G401 (cell line): ENCODE data around the gene PCDHGB3. TPM values are rescaled to one million over a fixed set of nuclear protein-coding genes. Genes with fewer than 3 reads are reported as not detected.
"Not testable (repeated sequence)": the region's sequence is repeated elsewhere in the genome, so short reads cannot be mapped to it uniquely, and the experiment has no call there.

Experiments used
- DNase-seq: peaks from one replicate; pipeline ENCODE4 v3.0.0-alpha.2; 2015; ENCODE audit warnings: low spot score
- in situ Hi-C: cut with HindIII; loops from 2 replicates; pipeline ENCODE4 v1.10.0; 2016; ENCODE audit warnings: low sequenced_read_pairs, mixed read lengths
- total RNA-seq: library from RNA; depleted of rRNA; stranded (reverse); fragments of >200 nt; shearing (Covaris generic); gene quantifications from 2 replicates; pipeline ENCODE4 v1.2.3, GENCODE V29; 2014; rRNA removed

The PCDHGB3 gene
- not detected in 2 replicates for total RNA-seq

DNA sequence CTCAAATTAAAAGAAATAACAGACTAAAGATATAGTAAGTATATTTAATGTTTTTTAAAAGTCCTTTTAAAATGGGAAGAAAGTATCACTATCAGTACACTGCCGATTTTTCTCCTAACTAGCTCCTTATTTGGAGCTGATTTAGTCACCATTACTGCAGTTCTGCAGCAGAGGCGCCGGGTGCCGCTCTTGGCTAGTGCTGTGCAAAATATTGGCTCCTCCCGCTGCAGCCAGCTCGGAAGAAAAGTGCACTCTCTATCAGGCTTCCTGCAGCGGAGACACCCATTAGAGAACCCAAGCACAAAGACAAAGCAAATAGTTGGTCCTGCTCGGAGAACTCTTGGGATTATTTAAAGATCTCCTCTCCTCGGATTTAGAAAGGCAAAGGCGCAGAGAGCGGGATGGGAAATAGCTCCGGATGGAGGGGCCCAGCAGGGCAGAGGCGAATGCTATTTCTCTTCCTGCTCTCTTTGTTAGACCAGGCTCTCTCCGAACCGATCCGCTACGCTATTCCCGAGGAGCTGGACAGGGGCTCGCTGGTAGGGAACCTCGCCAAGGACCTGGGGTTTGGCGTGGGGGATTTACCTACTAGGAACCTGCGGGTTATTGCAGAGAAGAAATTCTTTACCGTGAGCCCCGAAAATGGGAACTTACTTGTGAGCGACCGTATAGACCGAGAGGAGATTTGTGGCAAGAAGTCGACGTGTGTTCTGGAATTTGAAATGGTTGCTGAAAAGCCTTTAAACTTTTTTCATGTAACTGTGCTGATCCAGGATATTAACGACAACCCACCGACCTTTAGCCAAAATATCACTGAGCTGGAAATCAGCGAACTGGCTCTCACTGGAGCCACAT is at the start of gene PCDHGB3:
Gene PCDHGB3 (plus strand): TSS at position 249 of the 855 bp plus-strand sequence. CDS start 153 bp downstream, at position 402.
- in situ Hi-C loops = no loop called here
- no peak for DNase-seq

DNA sequence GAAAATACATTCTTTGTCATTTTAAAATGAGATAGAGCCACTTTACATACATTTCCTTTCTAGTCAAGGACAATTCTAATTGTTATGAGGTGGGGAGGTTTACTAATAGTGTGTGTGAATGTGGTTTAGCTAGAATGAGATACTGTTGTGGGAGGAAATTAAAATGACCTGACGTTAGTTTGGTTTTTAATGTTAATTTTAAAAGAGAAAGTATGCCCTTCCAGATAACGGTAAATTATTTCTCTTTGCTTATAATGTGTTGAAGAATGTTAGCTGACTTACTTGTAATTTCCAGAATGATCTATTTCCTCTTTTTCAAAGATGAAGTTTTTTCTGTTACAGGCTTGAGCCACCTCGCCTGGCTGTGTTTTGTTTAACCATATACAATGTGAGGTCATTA is 47.8 kb upstream of the PCDHGB3 start:
- in situ Hi-C loops = no loop called here
- DNase-seq = no peak

DNA sequence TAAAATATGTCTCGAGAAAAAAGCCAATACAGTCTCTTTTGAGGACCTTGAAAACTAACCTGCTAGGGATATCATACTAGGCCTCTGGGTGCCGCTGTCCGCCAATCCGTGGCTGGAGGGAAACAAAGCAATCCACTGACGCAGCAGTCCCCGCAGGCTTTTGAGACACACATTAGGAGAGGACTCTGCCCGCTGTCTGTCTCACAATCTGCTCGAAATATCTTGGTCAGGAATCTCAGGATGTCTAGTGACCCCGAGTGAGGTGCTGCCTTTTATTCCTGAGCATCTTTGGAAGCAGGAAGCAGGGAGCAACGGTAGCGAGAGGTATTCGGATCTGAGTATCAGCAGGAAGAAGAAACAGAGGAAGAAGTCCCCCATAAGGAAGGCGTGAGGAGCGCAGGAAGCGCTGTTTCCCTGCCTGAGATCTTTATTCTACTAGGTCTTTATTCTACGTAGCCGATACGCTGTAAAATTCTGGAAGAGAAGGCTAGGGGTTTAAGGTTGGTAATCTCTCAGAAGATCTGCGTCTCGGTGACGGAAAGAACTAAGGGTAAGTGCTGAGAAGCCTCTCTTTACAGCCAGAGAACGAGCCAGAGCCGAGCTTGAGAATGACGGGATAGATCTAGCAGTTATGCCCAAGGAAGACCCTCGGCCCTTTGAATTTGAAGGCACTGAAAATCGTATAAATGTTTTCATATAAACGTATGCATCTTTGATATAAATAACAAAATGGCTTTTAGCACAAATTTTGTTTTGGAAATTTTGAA is 43.8 kb upstream of the PCDHGB3 start:
- DNase-seq = peak; percentile 85
- in situ Hi-C loops = no loop called here

DNA sequence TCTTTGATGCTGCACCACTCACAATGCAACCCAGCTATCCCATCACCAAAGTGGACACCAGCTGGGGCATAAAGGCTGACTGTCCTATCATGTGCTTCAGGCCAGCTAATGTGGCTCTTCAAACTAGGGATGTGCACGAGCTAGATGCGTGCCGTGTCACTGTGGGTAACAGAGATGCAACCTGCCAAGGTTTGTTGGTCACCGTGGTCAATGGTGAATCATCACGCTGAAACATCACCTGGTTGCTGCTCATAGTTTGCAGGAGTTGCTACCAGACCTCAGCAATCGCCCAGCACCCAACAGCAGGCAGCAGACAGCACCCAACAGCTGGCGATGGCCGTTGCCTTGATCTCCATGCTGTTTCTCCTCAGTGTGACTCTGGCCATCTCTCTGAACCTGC is 41.8 kb upstream of the PCDHGB3 start:
- in situ Hi-C loops = no loop called here
- no peak for DNase-seq

DNA sequence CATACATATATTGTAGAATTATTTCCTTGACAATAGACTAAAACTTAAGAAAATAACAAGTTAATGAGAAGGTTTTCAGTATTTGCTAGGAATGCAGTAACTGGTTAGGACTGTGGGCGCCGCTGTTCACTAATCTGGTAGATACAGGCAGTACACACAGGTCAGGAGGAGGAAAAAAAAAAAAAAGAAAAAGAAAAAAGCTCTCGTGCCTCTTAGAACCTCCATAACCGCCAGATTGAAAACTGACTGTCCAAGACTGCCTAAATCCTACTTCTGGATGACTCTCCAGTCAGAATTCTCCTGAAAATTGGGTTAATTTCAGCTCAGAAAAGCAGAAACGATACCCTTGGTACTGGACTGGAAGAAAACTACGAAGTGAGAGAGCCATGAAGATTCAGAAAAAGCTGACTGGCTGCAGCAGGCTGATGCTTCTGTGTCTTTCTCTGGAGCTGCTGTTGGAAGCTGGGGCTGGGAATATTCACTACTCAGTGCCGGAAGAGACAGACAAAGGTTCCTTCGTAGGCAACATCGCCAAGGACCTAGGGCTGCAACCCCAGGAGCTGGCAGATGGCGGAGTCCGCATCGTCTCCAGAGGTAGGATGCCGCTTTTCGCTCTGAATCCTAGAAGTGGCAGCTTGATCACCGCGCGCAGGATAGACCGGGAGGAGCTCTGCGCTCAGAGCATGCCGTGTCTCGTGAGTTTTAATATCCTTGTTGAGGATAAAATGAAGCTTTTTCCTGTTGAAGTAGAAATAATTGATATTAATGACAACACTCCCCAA is 39.6 kb upstream of the PCDHGB3 start, which contains the start of gene PCDHGA1:
Gene PCDHGA1 (plus strand): TSS at position 216 of the 782 bp plus-strand sequence.
- peak; percentile 14 for DNase-seq
- in situ Hi-C loops = no loop called here

DNA sequence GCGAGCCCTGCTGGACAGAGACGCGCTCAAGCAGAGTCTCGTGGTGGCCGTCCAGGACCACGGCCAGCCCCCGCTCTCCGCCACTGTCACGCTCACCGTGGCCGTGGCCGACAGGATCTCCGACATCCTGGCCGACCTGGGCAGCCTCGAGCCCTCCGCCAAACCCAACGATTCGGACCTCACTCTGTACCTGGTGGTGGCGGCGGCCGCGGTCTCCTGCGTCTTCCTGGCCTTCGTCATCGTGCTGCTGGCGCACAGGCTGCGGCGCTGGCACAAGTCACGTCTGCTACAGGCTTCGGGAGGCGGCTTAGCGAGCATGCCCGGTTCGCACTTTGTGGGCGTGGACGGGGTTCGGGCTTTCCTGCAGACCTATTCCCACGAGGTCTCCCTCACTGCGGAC is 37.5 kb upstream of the PCDHGB3 start:
- in situ Hi-C loops = not testable (repeated sequence)

DNA sequence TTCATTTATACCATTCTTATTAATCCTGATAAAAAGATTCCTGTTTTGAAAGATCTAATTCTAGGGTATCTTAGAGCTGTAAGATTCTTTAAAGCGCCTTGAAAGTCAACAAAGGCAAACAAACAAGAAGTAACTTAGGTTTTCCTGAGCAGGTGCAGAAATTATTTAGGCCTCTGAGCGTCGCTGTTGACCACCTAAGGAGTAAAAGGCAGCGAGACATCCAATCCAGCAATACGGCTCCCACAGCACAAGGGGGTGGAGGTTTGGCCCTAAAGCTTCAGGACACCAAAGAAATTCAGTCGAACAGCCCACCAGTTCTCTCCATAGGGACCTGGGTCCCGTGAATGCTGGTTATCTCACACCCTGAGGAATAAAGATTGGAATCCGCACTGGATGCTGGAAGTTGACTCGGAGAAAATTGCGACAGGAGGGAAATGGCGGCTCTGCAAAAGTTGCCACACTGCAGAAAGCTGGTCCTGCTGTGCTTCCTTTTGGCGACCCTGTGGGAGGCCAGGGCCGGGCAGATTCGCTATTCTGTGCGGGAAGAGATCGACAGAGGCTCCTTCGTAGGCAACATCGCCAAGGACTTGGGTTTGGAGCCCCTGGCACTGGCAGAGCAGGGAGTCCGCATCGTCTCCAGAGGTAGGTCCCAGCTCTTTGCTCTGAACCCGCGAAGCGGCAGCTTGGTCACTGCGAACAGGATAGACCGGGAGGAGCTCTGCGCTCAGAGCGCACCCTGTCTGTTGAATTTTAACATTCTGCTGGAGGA is 31.3 kb upstream of the PCDHGB3 start, which contains the start of gene PCDHGA2:
Gene PCDHGA2 (plus strand): TSS at position 223 of the 769 bp plus-strand sequence.
- in situ Hi-C loops = no loop called here
- DNase-seq = peak; percentile 24

More for the DNA sequence above, 37.5 kb upstream of the PCDHGB3 start:
- not testable (repeated sequence) for DNase-seq

DNA sequence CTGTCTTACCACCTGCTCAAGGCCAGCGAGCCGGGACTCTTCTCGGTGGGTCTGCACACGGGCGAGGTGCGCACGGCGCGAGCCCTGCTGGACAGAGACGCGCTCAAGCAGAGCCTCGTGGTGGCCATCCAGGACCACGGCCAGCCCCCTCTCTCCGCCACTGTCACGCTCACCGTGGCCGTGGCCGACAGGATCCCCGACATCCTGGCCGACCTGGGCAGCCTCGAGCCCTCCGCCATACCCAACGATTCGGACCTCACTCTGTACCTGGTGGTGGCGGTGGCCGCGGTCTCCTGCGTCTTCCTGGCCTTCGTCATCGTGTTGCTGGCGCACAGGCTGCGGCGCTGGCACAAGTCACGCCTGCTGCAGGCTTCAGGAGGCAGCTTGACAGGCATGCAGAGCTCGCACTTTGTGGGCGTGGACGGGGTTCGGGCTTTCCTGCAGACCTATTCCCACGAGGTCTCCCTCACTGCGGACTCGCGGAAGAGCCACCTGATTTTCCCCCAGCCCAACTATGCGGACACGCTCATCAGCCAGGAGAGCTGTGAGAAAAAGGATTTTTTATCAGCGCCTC is 29.2 kb upstream of the PCDHGB3 start:
- in situ Hi-C loops, DNase-seq: not testable (repeated sequence)

DNA sequence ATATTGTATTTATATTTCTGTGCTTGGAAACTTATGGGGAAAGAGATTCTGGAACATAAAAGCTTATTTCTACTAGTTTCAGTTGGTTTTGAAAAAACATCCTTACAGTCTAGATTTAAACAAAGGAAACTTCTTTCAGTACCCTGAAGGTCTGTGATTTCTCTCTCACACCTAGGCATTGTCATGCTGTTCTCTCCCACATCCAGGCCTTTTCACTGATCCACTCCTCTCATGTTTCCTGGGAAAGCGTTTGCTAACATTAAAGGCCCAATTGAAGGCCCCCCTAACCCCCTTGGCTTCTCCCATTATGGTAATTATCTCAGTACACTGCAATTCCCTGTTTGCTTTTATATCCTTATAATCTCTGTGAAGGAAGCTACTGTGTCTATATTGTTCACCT is 27.3 kb upstream of the PCDHGB3 start:
- no peak for DNase-seq
- in situ Hi-C loops = no loop called here

DNA sequence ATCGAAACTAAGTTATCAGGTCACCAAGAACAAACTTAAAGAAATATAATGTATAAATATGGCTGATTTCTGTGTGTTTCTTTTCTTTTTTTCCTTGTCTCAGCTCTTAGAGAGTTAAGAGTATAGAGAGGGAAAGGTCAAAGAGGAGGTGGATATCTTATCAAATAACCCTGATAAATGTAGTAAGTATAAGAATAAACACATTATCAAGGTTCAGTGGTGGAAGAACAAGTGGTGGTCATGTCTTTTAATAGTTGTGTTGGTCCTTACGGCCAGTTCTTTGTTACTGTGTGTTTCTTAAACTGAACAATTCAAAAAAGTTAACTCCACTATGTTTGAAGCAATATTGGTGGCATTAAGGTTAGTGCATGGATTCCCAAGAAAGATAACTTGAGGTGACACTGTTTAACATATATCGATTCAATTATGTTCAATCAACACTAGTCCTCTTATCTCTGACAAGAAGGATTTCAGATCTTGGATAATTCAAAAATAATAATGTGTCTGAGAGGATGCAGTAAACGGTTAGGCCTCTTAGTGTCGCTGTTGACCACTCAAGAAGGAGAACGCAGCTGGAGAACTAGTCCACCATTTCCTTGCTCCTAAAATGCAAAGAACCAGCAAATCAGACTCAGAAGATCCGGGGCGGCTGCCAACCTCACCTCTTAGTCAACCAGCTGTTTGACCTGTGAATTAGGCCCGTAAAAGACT is 26.6 kb upstream of the PCDHGB3 start, which contains the start of gene PCDHGA3:
Gene PCDHGA3 (plus strand): TSS at position 588 of the 711 bp plus-strand sequence. CDS start 205 bp downstream, outside the sequence.
- in situ Hi-C loops = no loop called here
- peak; percentile 20 for DNase-seq

DNA sequence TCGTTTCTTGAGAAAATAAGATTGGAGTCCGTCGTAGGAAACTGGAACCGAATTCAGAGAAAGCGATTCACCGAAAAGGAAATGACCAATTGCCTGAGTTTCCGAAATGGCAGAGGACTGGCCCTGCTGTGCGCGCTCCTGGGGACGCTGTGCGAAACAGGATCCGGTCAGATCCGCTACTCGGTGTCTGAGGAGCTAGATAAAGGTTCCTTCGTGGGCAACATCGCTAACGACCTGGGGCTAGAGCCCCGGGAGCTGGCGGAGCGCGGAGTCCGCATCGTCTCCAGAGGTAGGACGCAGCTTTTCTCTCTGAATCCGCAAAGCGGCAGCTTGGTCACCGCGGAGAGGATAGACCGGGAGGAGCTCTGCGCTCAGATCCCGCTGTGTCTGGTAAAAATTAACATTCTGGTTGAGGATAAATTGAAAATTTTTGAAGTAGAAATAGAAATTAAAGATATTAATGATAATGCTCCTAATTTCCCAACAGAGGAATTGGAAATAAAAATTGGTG is 26.0 kb upstream of the PCDHGB3 start:
- DNase-seq = no peak
- in situ Hi-C loops = no loop called here

DNA sequence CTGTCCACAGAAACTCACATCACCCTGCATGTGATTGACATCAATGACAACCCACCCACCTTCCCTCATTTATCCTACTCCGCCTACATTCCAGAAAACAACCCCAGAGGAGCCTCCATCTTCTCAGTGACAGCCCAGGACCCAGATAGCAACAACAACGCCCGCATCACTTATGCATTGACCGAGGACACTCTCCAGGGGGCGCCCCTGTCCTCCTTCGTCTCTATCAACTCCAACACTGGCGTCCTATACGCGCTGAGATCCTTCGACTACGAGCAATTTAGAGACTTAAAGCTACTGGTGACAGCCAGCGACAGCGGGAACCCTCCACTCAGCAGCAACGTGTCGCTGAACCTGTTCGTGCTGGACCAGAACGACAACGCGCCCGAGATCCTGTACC is 24.7 kb upstream of the PCDHGB3 start:
- DNase-seq = no peak
- in situ Hi-C loops = no loop called here

DNA sequence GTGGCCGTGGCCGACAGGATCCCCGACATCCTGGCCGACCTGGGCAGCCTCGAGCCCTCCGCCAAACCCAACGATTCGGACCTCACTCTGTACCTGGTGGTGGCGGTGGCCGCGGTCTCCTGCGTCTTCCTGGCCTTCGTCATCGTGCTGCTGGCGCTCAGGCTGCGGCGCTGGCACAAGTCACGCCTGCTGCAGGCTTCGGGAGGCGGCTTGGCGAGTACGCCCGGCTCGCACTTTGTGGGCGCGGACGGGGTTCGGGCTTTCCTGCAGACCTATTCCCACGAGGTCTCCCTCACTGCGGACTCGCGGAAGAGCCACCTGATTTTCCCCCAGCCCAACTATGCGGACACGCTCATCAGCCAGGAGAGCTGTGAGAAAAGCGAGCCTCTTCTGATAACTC is 24.0 kb upstream of the PCDHGB3 start:
- in situ Hi-C loops, DNase-seq: not testable (repeated sequence)

DNA sequence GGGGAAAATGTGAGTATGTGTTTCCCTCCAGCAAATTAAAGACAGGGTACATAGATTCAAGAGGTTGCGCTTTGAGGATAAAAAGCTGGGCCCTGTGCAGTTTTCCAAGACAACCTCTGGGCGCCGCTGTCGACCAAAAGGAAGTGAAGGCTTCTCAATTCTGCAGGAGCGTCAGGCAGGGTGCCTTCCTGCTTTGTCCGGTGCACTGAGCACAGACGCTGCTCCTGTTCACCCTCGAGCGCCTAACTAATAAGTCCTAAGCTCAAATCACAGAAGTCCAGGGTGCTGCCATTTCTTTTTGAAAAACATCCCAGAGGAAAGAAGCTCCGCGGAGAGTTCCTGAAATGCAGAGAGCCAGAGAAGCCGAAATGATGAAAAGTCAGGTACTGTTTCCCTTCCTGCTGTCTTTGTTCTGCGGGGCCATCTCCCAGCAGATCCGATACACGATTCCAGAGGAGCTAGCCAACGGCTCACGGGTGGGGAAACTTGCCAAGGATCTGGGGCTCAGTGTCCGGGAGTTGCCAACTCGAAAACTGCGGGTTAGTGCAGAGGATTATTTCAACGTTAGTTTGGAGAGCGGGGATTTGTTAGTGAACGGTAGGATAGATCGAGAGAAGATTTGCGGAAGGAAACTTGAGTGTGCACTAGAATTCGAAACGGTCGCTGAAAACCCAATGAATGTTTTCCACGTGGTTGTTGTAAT is 20.0 kb upstream of the PCDHGB3 start, which contains the start of gene PCDHGB1:
Gene PCDHGB1 (plus strand): TSS at position 183 of the 703 bp plus-strand sequence. CDS start 162 bp downstream, at position 345.
- peak; percentile 31 for DNase-seq
- in situ Hi-C loops = no loop called here

DNA sequence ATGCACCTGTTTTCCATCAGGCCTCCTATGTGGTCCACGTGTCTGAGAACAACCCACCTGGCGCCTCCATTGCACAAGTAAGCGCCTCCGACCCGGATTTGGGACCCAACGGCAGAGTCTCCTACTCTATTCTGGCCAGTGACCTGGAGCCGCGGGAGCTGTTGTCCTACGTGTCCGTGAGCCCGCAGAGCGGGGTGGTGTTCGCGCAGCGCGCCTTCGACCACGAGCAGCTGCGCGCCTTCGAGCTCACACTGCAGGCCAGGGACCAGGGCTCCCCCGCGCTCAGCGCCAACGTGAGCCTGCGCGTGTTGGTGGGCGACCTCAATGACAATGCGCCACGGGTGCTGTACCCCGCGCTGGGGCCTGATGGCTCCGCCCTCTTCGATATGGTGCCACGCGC is 18.5 kb upstream of the PCDHGB3 start:
- in situ Hi-C loops = no loop called here
- no peak for DNase-seq

DNA sequence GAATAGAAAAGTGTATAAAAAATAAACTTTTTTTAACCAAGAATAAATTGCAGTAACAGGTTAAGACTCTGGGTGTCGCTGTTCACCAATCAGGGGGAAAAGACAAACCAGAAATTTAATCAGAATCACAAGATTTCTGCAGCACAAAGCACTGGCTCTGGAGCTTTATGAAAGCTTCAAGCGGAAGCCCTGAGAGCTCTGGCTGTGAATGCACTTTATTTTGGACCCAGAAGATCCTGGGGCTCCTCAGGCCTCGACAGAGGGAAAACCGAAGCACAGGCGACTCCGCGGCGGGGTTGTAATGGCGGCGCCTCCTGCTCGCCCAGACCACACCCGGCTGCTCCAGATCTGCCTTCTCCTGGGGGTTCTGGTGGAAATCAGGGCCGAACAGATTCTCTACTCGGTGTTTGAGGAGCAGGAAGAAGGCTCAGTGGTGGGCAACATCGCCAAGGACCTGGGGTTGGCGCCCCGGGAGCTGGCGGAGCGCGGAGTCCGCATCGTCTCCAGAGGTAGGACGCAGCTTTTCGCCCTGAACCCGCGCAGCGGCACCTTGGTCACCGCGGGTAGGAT is 15.1 kb upstream of the PCDHGB3 start, which contains the start of gene PCDHGA4:
Gene PCDHGA4 (plus strand): TSS at position 122 of the 570 bp plus-strand sequence. CDS start 87 bp downstream, at position 209.
- DNase-seq = no peak
- in situ Hi-C loops = no loop called here
